AG09319 (cell line): Measurements from ENCODE around the gene SLC7A1.

Source experiments
- DNase-seq: peaks from one replicate; pipeline ENCODE4 v3.0.0-alpha.2; 2010; ENCODE audit warnings: low read depth; ENCODE audit errors: extremely low read depth
- TF ChIP-seq, protein P1 (sequence below): IDR thresholded peaks from 2 replicates; pipeline ENCODE4 v1.5.1; 2011; ENCODE audit warnings: low read depth, mild to moderate bottlenecking, inconsistent platforms, low read length, moderate library complexity

Gene SLC7A1

DNA sequence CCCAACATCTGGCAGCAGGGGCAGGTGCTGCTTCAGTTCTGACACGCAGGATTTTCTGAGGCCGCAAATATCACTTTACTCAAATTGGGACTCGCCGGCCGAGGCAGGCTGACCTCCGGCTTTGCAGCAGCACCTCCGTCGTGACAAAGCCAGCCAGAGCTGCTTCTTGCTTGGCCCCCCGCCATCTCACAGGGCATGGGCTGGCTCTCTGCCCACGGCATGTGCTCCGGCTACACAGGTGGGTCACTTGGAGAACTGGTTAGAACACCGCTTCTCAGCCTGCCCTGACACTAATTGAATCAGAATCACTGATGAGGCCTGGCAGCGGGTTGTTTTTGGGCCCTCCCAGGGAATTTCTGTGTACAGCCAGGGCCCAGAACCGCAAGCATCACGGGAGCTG, 112.3 kb downstream of the SLC7A1 start:
- TF ChIP-seq, protein P1, sequence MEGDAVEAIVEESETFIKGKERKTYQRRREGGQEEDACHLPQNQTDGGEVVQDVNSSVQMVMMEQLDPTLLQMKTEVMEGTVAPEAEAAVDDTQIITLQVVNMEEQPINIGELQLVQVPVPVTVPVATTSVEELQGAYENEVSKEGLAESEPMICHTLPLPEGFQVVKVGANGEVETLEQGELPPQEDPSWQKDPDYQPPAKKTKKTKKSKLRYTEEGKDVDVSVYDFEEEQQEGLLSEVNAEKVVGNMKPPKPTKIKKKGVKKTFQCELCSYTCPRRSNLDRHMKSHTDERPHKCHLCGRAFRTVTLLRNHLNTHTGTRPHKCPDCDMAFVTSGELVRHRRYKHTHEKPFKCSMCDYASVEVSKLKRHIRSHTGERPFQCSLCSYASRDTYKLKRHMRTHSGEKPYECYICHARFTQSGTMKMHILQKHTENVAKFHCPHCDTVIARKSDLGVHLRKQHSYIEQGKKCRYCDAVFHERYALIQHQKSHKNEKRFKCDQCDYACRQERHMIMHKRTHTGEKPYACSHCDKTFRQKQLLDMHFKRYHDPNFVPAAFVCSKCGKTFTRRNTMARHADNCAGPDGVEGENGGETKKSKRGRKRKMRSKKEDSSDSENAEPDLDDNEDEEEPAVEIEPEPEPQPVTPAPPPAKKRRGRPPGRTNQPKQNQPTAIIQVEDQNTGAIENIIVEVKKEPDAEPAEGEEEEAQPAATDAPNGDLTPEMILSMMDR, result no peak
- no peak for DNase-seq

DNA sequence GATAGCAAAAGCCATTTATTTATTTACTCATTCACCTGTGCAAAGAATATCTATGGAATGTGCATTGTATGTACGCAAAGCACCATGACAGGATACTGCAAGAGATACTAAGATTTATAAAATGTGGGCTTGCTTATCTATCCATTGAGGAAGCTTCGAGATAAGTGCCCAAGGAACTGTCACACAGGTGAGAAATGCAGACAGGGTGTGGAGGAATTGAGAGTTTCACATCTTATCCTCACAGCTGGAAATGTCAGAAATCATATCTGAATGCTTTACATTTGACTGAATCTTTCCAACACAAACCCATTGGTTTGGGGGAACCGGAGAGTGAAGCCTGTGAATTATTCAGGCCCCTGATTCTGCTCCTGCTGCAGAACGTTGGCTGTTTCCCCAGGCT, 113.0 kb downstream of the SLC7A1 start:
- TF ChIP-seq, protein P1, result no peak
- DNase-seq, result no peak

DNA sequence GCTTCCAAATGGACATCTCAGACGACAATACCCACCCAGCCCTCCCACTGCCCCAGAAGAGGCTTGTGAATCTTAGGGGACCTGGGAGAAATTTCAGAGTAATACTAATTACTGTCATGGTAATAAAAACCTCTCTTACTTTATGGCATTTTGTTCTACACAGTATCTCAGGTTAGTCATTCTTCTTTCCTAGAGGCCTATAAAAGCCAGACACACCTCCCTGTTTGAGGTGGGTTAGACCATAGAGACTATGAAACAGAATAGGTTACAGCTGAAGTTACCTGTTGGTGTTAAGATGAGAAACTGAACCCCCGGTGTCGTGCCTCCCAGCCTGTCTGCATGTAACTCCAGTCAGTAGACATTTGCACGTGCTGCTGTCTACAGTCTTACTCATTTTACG, 113.9 kb downstream of the SLC7A1 start:
- DNase-seq, result no peak
- TF ChIP-seq, protein P1, result no peak

DNA sequence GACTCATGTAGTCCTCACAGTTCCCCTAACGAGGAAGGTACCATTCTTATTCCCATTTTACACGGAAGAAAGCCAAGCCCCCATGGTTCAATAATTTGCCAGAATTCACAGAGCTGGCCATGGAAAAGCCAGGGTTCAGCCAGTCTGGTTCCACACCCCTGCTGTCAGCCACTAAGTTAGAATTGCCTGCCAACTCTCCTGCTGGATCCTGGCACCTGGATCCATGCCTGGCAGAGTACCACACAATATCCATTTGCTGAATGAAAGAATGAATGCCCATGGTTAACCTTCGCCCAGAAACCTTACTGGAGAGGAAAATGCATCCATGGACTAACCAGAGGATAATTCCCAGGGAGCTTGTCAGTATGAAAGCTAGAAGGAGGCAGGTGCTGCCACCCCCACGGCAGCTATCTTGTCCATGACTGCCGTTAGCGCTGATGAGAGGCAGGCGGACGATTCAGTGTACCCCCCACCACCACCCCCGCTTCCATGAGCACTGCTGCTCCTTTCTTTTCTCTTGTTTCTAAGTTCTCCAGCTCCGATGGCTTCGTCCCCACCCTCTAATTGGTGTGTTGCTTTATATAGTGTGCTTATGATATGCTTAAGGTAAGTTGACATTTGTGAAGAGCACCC, 114.5 kb downstream of the SLC7A1 start:
- DNase-seq, result no peak
- TF ChIP-seq, protein P1, result no peak

DNA sequence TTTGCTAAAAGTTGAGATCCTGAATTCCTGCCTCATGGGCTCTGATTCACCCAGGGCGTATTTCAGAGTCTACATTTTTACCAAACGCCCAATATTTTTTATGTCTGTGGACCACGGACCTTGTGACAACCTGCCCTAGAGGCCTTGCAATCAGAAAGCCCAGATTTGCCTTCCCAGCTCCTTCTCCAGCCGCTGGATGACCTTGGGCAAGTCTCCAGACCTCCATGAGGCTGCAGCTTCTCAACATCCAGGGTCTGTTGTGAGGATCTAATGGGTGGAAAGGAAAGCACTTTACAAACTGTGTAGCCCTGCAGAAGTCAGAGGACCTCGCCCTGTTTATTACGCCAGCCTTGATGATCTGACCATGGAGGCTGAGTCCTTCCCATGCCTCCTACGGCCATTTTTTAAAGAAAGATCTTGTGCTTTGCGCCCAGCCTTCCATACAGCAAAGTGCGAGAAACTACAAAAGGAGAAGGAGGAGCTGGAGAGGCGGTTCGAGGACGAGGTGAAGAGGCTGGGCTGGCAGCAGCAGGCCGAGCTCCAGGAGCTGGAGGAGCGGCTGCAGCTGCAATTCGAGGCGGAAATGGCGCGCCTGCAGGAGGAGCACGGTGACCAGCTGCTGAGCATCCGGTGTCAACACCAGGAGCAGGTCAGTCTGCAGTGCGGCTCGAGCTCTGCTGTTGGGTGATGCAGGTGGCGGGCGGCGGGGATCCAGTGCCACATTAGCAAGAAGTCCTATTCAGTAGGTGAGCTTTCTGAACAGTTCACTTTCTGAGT, 115.6 kb downstream of the SLC7A1 start:
- TF ChIP-seq, protein P1, result no peak
- no peak for DNase-seq

DNA sequence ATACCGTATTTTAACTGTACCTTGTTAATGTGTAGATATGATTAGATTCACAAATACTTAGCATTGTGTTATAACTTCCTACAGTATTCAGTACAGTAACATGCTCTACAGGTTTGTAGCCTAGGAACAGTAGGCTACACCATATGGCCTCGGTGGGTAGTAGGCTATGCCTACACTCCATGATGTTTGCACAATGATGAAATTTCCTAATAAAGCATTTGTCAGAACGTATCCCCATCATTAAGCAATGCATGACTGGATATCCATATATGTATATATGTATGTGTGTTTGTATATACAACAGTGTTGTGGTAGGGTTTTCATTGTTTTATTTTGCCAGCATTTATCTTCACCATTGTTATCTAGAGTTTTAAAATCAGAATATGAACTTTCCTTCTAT, 119.4 kb downstream of the SLC7A1 start:
- no peak for DNase-seq
- TF ChIP-seq, protein P1, result no peak

DNA sequence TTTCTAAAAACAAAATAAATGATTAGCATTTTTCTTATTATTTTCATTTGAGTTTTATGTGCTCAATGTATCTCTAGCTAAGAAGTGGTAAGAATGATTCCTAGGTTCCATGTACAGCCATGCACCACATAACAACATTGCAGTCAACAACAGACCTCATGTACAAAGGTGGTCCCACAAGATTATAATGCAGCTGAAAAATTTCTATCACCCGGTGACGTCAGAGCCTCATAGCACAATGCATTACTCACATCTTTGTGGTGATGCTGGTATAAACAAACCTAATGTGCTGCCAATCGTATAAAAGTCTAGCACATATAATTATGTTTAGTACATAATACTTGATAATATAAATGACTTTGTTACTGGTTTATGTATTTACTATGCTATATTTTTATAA, 120.5 kb downstream of the SLC7A1 start:
- TF ChIP-seq, protein P1, result no peak
- no peak for DNase-seq
